ENCODE results near the gene ATL3. TPM values are rescaled to one million over a fixed set of nuclear protein-coding genes. Genes with fewer than 3 reads are reported as not detected.

The ATL3 gene
- polyA plus RNA-seq, 1 experiment: 36.1 TPM

- ChIA-PET POLR2A (no interaction called here), CTCF (interaction anchor here (0.7 to 7.3 kb wide), 15 partner anchors 10 to 310 kb away, joined by 3 to 61 read pairs (median 3); no protein-coding TSS in a partner anchor)
- TF ChIP-seq CTCF (IDR thresholded peaks at IDR 0.05; ENCODE audit: insufficient read depth, low read depth, low read length): peak; percentile 77
- H3K36me3 ChIP-seq (ENCODE audit: control insufficient read depth, insufficient read depth, low read length): peaks cover 13% of the 10 kb centered on the region
- no peak overlapping the region for H3K4me3 ChIP-seq (ENCODE audit: low read depth, low read length)
- H3K27me3 ChIP-seq (ENCODE audit: control insufficient read depth, insufficient read depth, low read length): no peaks in the 10 kb centered on the region
- no peak for DNase-seq (ENCODE audit: low read depth)
Measured at GRCh38 chr11:63635762-63636465, 35.3 kb downstream of the ATL3 start.

GRCh38 chr11:63629426-63629825, 41.8 kb downstream of the ATL3 start:
- POLR2A ChIA-PET: no interaction called here
- TF ChIP-seq CTCF (IDR thresholded peaks at IDR 0.05; ENCODE audit: insufficient read depth, low read depth, low read length): no peak
- H3K36me3 ChIP-seq (ENCODE audit: control insufficient read depth, insufficient read depth, low read length): peaks cover 20% of the 10 kb centered on the region
- CTCF ChIA-PET: interaction anchor here (1.1 to 1.5 kb wide), 4 partner anchors 10 to 150 kb away, joined by 3 to 7 read pairs (median 6); no protein-coding TSS in a partner anchor
- H3K4me3 ChIP-seq (ENCODE audit: low read depth, low read length): no peak overlapping the region
- no peak for DNase-seq (ENCODE audit: low read depth)
- H3K27me3 ChIP-seq (ENCODE audit: control insufficient read depth, insufficient read depth, low read length): no peaks in the 10 kb centered on the region

- ChIA-PET POLR2A (no interaction called here), CTCF (interaction anchor here (2.0 to 3.6 kb wide), 2 partner anchors 16 to 144 kb away, joined by 9 to 21 read pairs; no protein-coding TSS in a partner anchor)
- Histone ChIP-seq H3K36me3 (ENCODE audit: control insufficient read depth, insufficient read depth, low read length) (no peaks in the 10 kb centered on the region), H3K27me3 (ENCODE audit: control insufficient read depth, insufficient read depth, low read length) (no peaks in the 10 kb centered on the region), H3K4me3 (ENCODE audit: low read depth, low read length) (no peak overlapping the region)
- TF ChIP-seq CTCF (IDR thresholded peaks at IDR 0.05; ENCODE audit: insufficient read depth, low read depth, low read length): no peak
- DNase-seq (ENCODE audit: low read depth): no peak
Measured at GRCh38 chr11:63623513-63624140, 47.5 kb downstream of the ATL3 start.

- ChIA-PET CTCF (interaction anchor here (0.8 to 3.6 kb wide), 4 partner anchors 17 to 143 kb away, joined by 3 to 21 read pairs (median 6); no protein-coding TSS in a partner anchor), POLR2A (no interaction called here)
- no peaks in the 10 kb centered on the region for H3K27me3 ChIP-seq (ENCODE audit: control insufficient read depth, insufficient read depth, low read length)
- no peak for TF ChIP-seq CTCF (IDR thresholded peaks at IDR 0.05; ENCODE audit: insufficient read depth, low read depth, low read length)
- H3K36me3 ChIP-seq (ENCODE audit: control insufficient read depth, insufficient read depth, low read length): no peaks in the 10 kb centered on the region
- H3K4me3 ChIP-seq (ENCODE audit: low read depth, low read length): no peak overlapping the region
- no peak for DNase-seq (ENCODE audit: low read depth)
Measured at GRCh38 chr11:63622323-63622722, 48.9 kb downstream of the ATL3 start.

GRCh38 chr11:63621071-63621470, 50.1 kb downstream of the ATL3 start:
- CTCF ChIA-PET: interaction anchor here (1.2 kb wide), 1 partner anchor 142 kb away, joined by 5 read pairs; no protein-coding TSS in a partner anchor
- Histone ChIP-seq H3K4me3 (ENCODE audit: low read depth, low read length) (no peak overlapping the region), H3K36me3 (ENCODE audit: control insufficient read depth, insufficient read depth, low read length) (no peaks in the 10 kb centered on the region), H3K27me3 (ENCODE audit: control insufficient read depth, insufficient read depth, low read length) (no peaks in the 10 kb centered on the region)
- POLR2A ChIA-PET: no interaction called here
- no peak for DNase-seq (ENCODE audit: low read depth)
- no peak for TF ChIP-seq CTCF (IDR thresholded peaks at IDR 0.05; ENCODE audit: insufficient read depth, low read depth, low read length)

Data from BJ (cell line).